ENCODE measurements around the gene GALNT2. TPM values are rescaled to one million over a fixed set of nuclear protein-coding genes. Genes with fewer than 3 reads are reported as not detected.
A peak's percentile ranks its signal among the peaks of the same experiment; 100 is the strongest.

GALNT2 gene
- total and polyA plus RNA-seq, 9 of the 15 experiments (the other 6 are each of a cell fraction or from before 2014, with no cell fraction given), result 1.6 to 106 (median 51.9) TPM

- TF ChIP-seq ZNF655 (CRISPR knock-in tag; IDR thresholded peaks at IDR 0.05), result no peak
- TF ChIP-seq JUND (IDR thresholded peaks at IDR 0.05; ENCODE audit: borderline replicate concordance, low read depth, low read length), result no peak
- TF ChIP-seq JUND (tag; IDR thresholded peaks at IDR 0.05; ENCODE audit: borderline replicate concordance, low read depth, low read length), result peak; percentile 73; the same call in 2 of the 3 replicates
- TF ChIP-seq ZNF780A (CRISPR knock-in tag; IDR thresholded peaks at IDR 0.05), result no peak
- peak; percentile 95 for TF ChIP-seq HOMEZ (CRISPR knock-in tag; IDR thresholded peaks at IDR 0.05)
- no peak for TF ChIP-seq ZFPM2 (CRISPR knock-in tag; IDR thresholded peaks at IDR 0.05)
- peak; percentile 69; the same call in 1 of the 2 replicates for TF ChIP-seq PPARD (CRISPR knock-in tag; IDR thresholded peaks at IDR 0.05)
- no peak for TF ChIP-seq RFX5 (IDR thresholded peaks at IDR 0.05; ENCODE audit: low read depth, low read length)
- no peak for TF ChIP-seq RAD21 (CRISPR knock-in tag; conservative IDR thresholded peaks at IDR 0.05 in 1 of 2, IDR thresholded peaks at IDR 0.05 in 1 of 2)
- TF ChIP-seq C11orf30 (IDR thresholded peaks at IDR 0.05; ENCODE audit: low read depth), result no peak
- TF ChIP-seq ETS1 (conservative IDR thresholded peaks at IDR 0.05; ENCODE audit: control insufficient read depth, low read depth, low read length), result no peak
- no peak for TF ChIP-seq ZBTB49 (CRISPR knock-in tag; IDR thresholded peaks at IDR 0.05; ENCODE audit: borderline replicate concordance)
- TF ChIP-seq HNRNPUL1 (IDR thresholded peaks at IDR 0.05; ENCODE audit: low read length), result no peak
- 0 out of 2 replicates have a peak, but pooled peaks have one; percentile 52 for TF ChIP-seq ZNF280B (CRISPR knock-in tag; IDR thresholded peaks at IDR 0.05)
- peak; percentile 85 for TF ChIP-seq ELF2 (CRISPR knock-in tag; IDR thresholded peaks at IDR 0.05)
- no peak for TF ChIP-seq TBL1XR1 (IDR thresholded peaks at IDR 0.05; ENCODE audit: low read length in 2 of 2)
- no peak for TF ChIP-seq FOXA1 (IDR thresholded peaks at IDR 0.05; ENCODE audit: borderline replicate concordance)
Observed at GRCh38 chr1:230138561-230139239, 71.7 kb downstream of the GALNT2 start (continued).

Measured in K562 (cell line).